Choroid plexus epithelial cell (primary cell): ENCODE data around the gene TP53I11.

Experiments
- DNase-seq: peaks from one replicate; pipeline ENCODE4 v3.0.0-alpha.2; 2010; ENCODE audit warnings: low read depth
- H3K4me3 ChIP-seq: 2 replicates; pipeline ENCODE4 v1.5.1; 2011; ENCODE audit warnings: low read depth, mild to moderate bottlenecking, control low read depth, low read length, moderate library complexity
- CTCF ChIP-seq: conservative IDR thresholded peaks from 2 replicates; pipeline ENCODE4 v1.5.1; 2011; ENCODE audit warnings: low read depth, mild to moderate bottlenecking, control low read depth, inconsistent platforms, low read length, moderate library complexity

TP53I11 gene

GRCh38 chr11:44903035-44903434 is 47.6 kb downstream of the TP53I11 start:
- TF ChIP-seq CTCF = no peak
- no peak overlapping the region for H3K4me3 ChIP-seq
- no peak for DNase-seq

GRCh38 chr11:44901786-44902185 is 48.9 kb downstream of the TP53I11 start:
- TF ChIP-seq CTCF = no peak
- DNase-seq = no peak
- no peak overlapping the region for H3K4me3 ChIP-seq

GRCh38 chr11:44901120-44901633 is 49.5 kb downstream of the TP53I11 start:
- DNase-seq = no peak
- no peak for TF ChIP-seq CTCF
- H3K4me3 ChIP-seq = no peak overlapping the region

- peak; percentile 66 for DNase-seq
- TF ChIP-seq CTCF = no peak
- no peak overlapping the region for H3K4me3 ChIP-seq
Observed at GRCh38 chr11:44899959-44900358, 50.7 kb downstream of the TP53I11 start.

GRCh38 chr11:44893846-44894617 is 56.7 kb downstream of the TP53I11 start:
- peak; percentile 96 for TF ChIP-seq CTCF

GRCh38 chr11:44893308-44893822 is 57.3 kb downstream of the TP53I11 start:
- no peak for DNase-seq
- no peak for TF ChIP-seq CTCF
- no peak overlapping the region for H3K4me3 ChIP-seq

More at GRCh38 chr11:44893846-44894617, 56.7 kb downstream of the TP53I11 start:
- H3K4me3 ChIP-seq = no peak overlapping the region
- DNase-seq = peak; percentile 74
